SH-SY5Y (cell line): ENCODE measurements around the gene MCCD1.

Experiments used
- GATA2 ChIP-seq: IDR thresholded peaks from 2 replicates; pipeline ENCODE4 v1.6.1; 2011; ENCODE audit warnings: mild to moderate bottlenecking, low read depth, low read length
- GATA3 ChIP-seq: IDR thresholded peaks from 2 replicates; pipeline ENCODE4 v1.6.1; 2011; ENCODE audit warnings: low read depth, mild to moderate bottlenecking, low read length, moderate library complexity

MCCD1 gene

GRCh38 chr6:31556307-31556706, 27.5 kb downstream of the MCCD1 start:
- TF ChIP-seq GATA2: no peak
- no peak for TF ChIP-seq GATA3

DNA sequence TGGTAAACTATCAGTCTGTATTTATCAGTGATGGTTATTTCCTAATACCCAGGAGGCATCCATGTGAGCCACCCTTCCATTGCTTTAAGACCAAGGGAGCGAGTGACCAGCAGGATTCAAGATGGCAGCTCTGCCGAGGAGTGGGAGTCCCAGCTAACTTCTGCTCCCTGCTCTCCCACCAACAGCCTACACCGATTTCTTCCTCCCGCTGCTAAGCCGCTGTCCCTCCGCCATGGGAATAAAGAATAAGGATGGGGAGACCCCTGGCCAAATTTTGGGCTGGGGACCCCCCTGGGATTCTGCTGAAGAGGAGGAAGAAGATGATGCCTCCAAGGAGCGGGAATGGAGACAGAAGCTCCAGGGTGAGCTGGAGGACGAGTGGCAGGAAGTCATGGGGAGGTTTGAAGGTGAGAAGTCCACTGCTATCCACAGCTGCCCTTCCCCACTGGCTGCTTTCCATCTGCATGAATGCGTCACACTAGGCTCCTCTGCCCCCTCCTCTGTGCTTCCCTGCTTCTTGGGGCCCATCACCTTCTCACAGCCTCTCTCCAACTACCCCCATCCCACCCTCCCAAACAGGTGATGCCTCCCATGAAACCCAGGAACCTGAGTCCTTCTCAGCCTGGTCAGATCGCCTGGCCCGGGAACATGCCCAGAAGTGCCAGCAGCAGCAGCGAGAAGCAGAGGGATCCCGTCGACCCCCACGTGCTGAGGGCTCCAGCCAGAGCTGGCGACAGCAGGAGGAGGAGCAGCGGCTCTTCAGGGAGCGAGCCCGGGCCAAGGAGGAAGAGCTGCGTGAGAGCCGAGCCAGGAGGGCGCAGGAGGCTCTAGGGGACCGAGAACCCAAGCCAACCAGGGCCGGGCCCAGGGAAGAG, 28.9 kb downstream of the MCCD1 start:
- TF ChIP-seq GATA3 (no peak), GATA2 (no peak)

DNA sequence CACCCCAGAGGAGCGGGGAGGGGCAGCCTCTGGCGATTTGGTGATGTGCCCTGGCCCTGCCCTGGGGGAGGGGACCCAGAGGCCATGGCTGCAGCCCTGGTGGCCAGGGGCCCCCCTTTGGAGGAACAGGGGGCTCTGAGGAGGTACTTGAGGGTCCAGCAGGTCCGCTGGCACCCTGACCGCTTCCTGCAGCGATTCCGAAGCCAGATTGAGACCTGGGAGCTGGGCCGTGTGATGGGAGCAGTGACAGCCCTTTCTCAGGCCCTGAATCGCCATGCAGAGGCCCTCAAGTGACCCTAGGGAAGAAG, 29.5 kb downstream of the MCCD1 start:
- TF ChIP-seq GATA3: no peak
- TF ChIP-seq GATA2: no peak

DNA sequence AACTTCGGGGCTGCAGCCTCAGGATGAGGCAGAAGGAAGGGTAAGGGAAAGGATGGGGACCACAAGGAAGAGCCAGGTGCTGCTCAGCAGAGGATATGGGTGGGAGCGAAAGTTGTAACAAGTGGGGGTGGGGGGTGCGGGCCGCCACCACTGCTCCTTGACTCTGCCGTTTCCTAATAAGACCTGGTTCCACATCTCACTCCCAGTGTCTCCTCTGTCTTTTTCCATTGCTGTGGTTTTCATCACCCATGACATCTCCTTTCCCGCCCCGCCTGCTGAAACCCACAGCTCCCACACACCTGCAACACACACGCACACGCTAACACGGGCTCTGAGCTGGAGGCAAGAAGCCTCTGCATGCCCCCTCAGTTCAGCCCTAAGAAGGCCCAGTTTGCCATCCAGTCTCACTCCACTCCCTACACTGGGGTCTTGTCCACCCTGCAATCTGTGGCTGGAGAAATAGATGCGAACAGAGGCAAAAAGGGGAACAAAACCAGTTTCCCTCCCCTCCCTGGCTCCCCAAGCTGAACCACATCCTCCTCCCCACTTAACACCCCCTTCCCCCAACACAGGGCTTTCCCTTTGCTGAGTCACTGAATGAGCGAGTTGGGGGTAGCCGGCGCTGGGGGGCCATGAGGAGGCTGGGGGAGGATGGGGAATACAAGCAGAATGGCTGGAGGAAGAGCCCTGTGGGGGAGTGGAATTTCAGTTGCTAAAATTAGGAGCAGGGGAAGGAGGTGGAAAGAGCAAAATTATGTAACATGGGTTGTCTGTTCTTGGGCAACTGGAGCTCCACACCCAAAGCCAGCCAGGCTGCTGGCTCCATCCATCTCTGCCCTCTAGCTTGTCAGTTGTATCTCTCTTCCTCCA, 30.1 kb downstream of the MCCD1 start:
- TF ChIP-seq GATA2 (no peak), GATA3 (no peak)

- TF ChIP-seq GATA2: no peak
- TF ChIP-seq GATA3: no peak
These were observed 30.8 kb downstream of the MCCD1 start for GRCh38 chr6:31559606-31559957.

GRCh38 chr6:31559958-31560696, 31.4 kb downstream of the MCCD1 start:
- TF ChIP-seq GATA3: no peak
- no peak for TF ChIP-seq GATA2

DNA sequence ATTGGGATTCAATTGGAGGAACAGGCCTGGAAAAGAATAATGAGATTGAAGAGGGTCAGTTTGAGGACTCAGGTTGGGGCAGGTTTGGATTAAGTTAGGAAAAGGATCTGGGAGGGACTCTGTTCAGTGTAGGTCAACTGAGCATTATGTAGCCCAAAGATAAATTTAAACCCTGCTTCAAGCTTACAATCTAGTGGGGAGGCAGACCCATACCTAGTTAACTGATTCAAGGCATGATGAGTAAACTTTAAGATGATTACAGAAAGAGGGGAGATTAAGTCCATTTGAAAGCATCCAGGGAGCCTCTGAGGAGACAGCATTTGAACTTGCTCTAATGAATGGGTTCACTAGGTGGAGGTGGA, 31.9 kb downstream of the MCCD1 start:
- TF ChIP-seq GATA2 (no peak), GATA3 (no peak)

DNA sequence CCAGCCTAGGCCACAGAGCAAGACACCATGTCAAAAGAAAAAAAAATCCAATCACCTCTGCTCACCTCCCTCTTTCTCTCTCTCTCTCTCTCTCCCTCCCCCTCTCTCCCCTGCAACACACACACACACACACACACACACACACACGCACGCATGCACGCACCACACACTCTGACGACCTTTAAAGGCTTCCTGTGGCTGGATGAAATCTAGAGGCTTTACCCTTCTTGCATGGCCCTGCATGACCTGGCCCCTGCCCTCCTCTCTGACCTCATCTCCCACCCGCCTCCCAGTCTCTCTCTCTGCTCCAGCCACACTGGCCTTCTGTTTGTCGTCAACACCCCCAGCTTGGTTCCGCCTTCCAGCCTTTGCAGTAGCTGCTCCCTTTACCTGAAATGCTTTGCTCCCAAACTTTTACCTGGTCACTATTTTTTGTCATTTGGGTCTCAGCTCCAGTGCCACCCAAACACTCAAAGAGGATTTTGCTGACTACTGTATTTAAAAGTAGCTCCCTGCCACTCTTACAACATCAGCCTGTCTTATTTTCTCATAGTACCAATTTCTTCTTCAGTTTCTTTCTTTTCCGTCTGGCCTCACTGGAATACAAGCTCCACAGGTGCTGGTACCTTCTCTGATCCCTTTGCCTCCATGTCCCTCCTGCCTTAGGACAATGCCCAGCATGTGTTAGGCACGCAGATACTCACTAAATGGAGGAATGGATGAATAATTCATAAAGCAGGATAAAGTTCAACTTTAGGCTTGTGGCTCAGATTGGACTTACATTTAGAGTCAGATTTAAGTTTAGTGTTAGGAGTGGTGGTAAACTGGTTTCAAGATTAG, 39.0 kb downstream of the MCCD1 start:
- TF ChIP-seq GATA2 (no peak), GATA3 (no peak)

GRCh38 chr6:31568537-31568961, 39.8 kb downstream of the MCCD1 start:
- TF ChIP-seq GATA2 (no peak), GATA3 (no peak)

- TF ChIP-seq GATA2: no peak
- no peak for TF ChIP-seq GATA3
These were observed 41.2 kb downstream of the MCCD1 start for GRCh38 chr6:31569861-31570536.

- TF ChIP-seq GATA3 (no peak), GATA2 (no peak)
These were observed 43.5 kb downstream of the MCCD1 start, which contains the start of gene LTA for GRCh38 chr6:31572041-31572911. Gene LTA (plus strand): TSS chr6:31572289. CDS start chr6:31572743, 454 bp downstream.

DNA sequence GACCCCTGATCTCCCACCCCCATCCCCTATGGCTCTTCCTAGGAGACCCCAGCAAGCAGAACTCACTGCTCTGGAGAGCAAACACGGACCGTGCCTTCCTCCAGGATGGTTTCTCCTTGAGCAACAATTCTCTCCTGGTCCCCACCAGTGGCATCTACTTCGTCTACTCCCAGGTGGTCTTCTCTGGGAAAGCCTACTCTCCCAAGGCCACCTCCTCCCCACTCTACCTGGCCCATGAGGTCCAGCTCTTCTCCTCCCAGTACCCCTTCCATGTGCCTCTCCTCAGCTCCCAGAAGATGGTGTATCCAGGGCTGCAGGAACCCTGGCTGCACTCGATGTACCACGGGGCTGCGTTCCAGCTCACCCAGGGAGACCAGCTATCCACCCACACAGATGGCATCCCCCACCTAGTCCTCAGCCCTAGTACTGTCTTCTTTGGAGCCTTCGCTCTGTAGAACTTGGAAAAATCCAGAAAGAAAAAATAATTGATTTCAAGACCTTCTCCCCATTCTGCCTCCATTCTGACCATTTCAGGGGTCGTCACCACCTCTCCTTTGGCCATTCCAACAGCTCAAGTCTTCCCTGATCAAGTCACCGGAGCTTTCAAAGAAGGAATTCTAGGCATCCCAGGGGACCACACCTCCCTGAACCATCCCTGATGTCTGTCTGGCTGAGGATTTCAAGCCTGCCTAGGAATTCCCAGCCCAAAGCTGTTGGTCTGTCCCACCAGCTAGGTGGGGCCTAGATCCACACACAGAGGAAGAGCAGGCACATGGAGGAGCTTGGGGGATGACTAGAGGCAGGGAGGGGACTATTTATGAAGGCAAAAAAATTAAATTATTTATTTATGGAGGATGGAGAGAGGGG, 44.7 kb downstream of the MCCD1 start:
- TF ChIP-seq GATA3: no peak
- TF ChIP-seq GATA2: no peak
